Neural progenitor cell (in vitro differentiated cells): ENCODE measurements around the gene KRT77. TPM values are rescaled to one million over a fixed set of nuclear protein-coding genes. Genes with fewer than 3 reads are reported as not detected.

Experiments used
- DNase-seq: peaks from one replicate; pipeline ENCODE4 v3.0.0-alpha.2; 2016; ENCODE audit warnings: low spot score
- H2AFZ ChIP-seq: fragments of 200-600 bp; sonication (generic); replicated peaks from 2 replicates; pipeline ENCODE4 v1.6.1; 2016; ENCODE audit warnings: antibody characterized with exemption
- H3F3A ChIP-seq: fragments of 200-600 bp; sonication (generic); 2 replicates; pipeline ENCODE4 v1.6.1; 2016; ENCODE audit warnings: antibody characterized with exemption, low read depth
- H3K27ac ChIP-seq: fragments of 200-600 bp; sonication (generic); 2 replicates; pipeline ENCODE4 v1.5.1; 2016; ENCODE audit warnings: mild to moderate bottlenecking
- H3K27me3 ChIP-seq: fragments of 200-600 bp; sonication (generic); 2 replicates; pipeline ENCODE4 v1.6.1; 2016; ENCODE audit warnings: mild to moderate bottlenecking, moderate library complexity
- H3K36me3 ChIP-seq: fragments of 200-600 bp; sonication (generic); 2 replicates; pipeline ENCODE4 v1.5.1; 2016
- H3K4me1 ChIP-seq: fragments of 200-600 bp; sonication (generic); 2 replicates; pipeline ENCODE4 v1.6.1; 2016; ENCODE audit warnings: mixed run types
- H3K4me2 ChIP-seq: fragments of 200-600 bp; sonication (generic); 2 replicates; pipeline ENCODE4 v1.6.1; 2016
- H3K4me3 ChIP-seq: fragments of 200-600 bp; sonication (generic); 2 replicates; pipeline ENCODE4 v1.5.1; 2016
- H3K79me2 ChIP-seq: fragments of 200-600 bp; sonication (generic); 2 replicates; pipeline ENCODE4 v1.6.1; 2016; ENCODE audit warnings: low read depth
- H3K9ac ChIP-seq: fragments of 200-600 bp; sonication (generic); 2 replicates; pipeline ENCODE4 v1.6.1; 2016
- H3K9me3 ChIP-seq: fragments of 200-600 bp; sonication (generic); 2 replicates; pipeline ENCODE4 v1.5.1; 2016; ENCODE audit warnings: low read depth
- H4K20me1 ChIP-seq: fragments of 200-600 bp; sonication (generic); 2 replicates; pipeline ENCODE4 v1.6.1; 2016; ENCODE audit warnings: low read depth
- H3K27ac Mint-ChIP-seq: 3 replicates; pipeline ENCODE4 v1.8.0; 2021; ENCODE audit warnings: mixed read lengths
- H3K27me3 Mint-ChIP-seq: 2 replicates; pipeline ENCODE4 v1.8.0; 2022; ENCODE audit warnings: low read depth, mild to moderate bottlenecking, inconsistent platforms, moderate library complexity, mixed read lengths; ENCODE audit not compliant: insufficient read depth
- H3K36me3 Mint-ChIP-seq: 3 replicates; pipeline ENCODE4 v1.8.0; 2021; ENCODE audit warnings: mixed read lengths
- H3K4me1 Mint-ChIP-seq: 3 replicates; pipeline ENCODE4 v1.8.0; 2021; ENCODE audit warnings: mixed read lengths
- H3K4me3 Mint-ChIP-seq: 3 replicates; pipeline ENCODE4 v1.8.0; 2021; ENCODE audit warnings: mild to moderate bottlenecking, moderate library complexity, mixed read lengths
- H3K9me3 Mint-ChIP-seq: 3 replicates; pipeline ENCODE4 v1.8.0; 2020; ENCODE audit warnings: mixed read lengths
- EZH2 ChIP-seq: fragments of 200-600 bp; sonication (generic); IDR thresholded peaks from 2 replicates; pipeline ENCODE4 v1.6.1; 2017; ENCODE audit warnings: antibody characterized with exemption, mild to moderate bottlenecking, moderate library complexity
- EZH2phosphoT487 ChIP-seq: fragments of 200-600 bp; sonication (generic); IDR thresholded peaks from 2 replicates; pipeline ENCODE4 v1.6.1; 2017; ENCODE audit warnings: antibody characterized with exemption
- total RNA-seq: library from RNA; depleted of rRNA; stranded (reverse); fragments of >200 nt; gene quantifications from 2 replicates; pipeline ENCODE4 v1.2.3, GENCODE V29; 2015; ENCODE audit warnings: low replicate concordance
- TF ChIP-seq, protein P1 (sequence below): fragments of 200-600 bp; sonication (generic); IDR thresholded peaks from 2 replicates; pipeline ENCODE4 v1.5.1; 2017; ENCODE audit warnings: antibody characterized with exemption, mild to moderate bottlenecking

KRT77 gene
- total RNA-seq, 1 donor from 2014 or later: 0.47 TPM

DNA sequence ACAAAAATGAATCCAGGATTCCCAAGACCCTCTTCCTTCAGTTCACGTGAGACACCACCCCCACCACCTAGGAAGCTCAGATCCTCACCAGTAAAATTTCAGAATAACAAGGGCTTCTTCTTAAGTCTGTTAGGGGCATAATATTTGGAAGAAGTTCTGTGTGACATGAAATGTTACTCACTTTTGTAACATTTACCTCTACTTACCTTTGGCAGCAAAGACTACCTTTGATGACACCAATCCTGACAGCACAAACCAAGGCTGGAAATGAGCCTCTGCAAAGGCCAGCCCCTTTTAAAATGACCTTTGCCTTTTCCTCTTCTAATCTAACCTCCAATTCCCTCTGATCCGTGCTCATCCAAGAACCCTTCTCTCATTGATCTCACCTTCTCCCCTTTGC, 19.4 kb upstream of the KRT77 start:
- TF ChIP-seq EZH2: no peak
- TF ChIP-seq EZH2phosphoT487: no peak
- TF ChIP-seq, protein P1, sequence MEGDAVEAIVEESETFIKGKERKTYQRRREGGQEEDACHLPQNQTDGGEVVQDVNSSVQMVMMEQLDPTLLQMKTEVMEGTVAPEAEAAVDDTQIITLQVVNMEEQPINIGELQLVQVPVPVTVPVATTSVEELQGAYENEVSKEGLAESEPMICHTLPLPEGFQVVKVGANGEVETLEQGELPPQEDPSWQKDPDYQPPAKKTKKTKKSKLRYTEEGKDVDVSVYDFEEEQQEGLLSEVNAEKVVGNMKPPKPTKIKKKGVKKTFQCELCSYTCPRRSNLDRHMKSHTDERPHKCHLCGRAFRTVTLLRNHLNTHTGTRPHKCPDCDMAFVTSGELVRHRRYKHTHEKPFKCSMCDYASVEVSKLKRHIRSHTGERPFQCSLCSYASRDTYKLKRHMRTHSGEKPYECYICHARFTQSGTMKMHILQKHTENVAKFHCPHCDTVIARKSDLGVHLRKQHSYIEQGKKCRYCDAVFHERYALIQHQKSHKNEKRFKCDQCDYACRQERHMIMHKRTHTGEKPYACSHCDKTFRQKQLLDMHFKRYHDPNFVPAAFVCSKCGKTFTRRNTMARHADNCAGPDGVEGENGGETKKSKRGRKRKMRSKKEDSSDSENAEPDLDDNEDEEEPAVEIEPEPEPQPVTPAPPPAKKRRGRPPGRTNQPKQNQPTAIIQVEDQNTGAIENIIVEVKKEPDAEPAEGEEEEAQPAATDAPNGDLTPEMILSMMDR: no peak
- Mint-ChIP-seq H3K36me3 (no peaks in the 10 kb centered on the region), H3K27me3 (peaks cover 13% of the 10 kb centered on the region)

DNA sequence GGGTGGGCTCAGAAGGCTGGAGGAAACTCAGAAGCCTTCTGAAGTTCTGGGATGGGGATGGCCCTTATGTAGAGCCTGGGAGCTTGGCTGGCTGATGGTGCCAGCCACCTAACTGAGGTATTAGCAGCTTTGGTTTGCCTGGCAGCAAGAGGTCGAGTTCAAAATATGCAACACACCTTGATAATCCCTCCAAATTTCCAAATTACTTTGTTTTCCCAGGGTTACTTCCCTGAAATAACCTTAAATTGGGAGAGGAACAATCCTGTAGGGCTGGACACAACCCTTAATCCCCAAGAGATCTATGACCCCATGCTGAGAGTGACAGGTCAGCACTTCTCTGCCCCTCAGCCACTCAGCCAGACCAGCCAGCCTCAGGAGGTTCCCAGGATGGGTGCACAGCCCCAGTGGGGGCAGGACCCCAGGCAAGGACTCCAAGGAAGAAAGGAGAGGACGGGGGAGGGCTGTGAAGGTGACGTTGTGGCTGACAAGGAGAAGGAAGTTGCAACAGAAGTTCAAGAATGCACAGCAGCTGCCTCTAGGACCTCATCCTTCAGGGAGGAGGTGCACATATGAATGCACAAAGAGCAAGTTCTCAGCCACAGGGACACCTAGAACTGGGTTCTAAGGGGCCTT, 18.6 kb upstream of the KRT77 start:
- Histone ChIP-seq H3K4me2 (no peak overlapping the region), H3K4me1 (no peaks in the 10 kb centered on the region), H3K9ac (no peak overlapping the region), H3F3A (no peaks in the 10 kb centered on the region), H3K79me2 (no peaks in the 10 kb centered on the region), H3K27me3 (peaks cover 11% of the 10 kb centered on the region), H2AFZ (no peak overlapping the region), H3K36me3 (no peaks in the 10 kb centered on the region), H3K27ac (no peak overlapping the region), H3K9me3 (no peaks in the 10 kb centered on the region), H3K4me3 (no peak overlapping the region), H4K20me1 (no peaks in the 10 kb centered on the region)
- peaks cover 11% of the 10 kb centered on the region for H3K27me3 Mint-ChIP-seq
- TF ChIP-seq, protein P1: no peak
- TF ChIP-seq EZH2: no peak
- no peak for TF ChIP-seq EZH2phosphoT487
- DNase-seq: no peak
- no peaks in the 10 kb centered on the region for H3K36me3 Mint-ChIP-seq
- H3K4me3 Mint-ChIP-seq: no peak overlapping the region
- no peaks in the 10 kb centered on the region for H3K4me1 Mint-ChIP-seq
- H3K27ac Mint-ChIP-seq: no peak overlapping the region
- no peaks in the 10 kb centered on the region for H3K9me3 Mint-ChIP-seq

More for the DNA sequence above, 19.4 kb upstream of the KRT77 start:
- Histone ChIP-seq H3K4me1 (no peaks in the 10 kb centered on the region), H3K4me2 (no peak overlapping the region), H3K9ac (no peak overlapping the region), H3K9me3 (no peaks in the 10 kb centered on the region), H3K27ac (no peak overlapping the region), H3K36me3 (no peaks in the 10 kb centered on the region), H3F3A (no peaks in the 10 kb centered on the region), H4K20me1 (no peaks in the 10 kb centered on the region), H3K27me3 (peaks cover 12% of the 10 kb centered on the region), H3K79me2 (no peaks in the 10 kb centered on the region), H3K4me3 (no peak overlapping the region), H2AFZ (no peak overlapping the region)
- no peak overlapping the region for H3K27ac Mint-ChIP-seq
- no peaks in the 10 kb centered on the region for H3K9me3 Mint-ChIP-seq
- no peaks in the 10 kb centered on the region for H3K4me1 Mint-ChIP-seq
- H3K4me3 Mint-ChIP-seq: no peak overlapping the region
- no peak for DNase-seq

- TF ChIP-seq EZH2phosphoT487: no peak
- TF ChIP-seq EZH2: no peak
- TF ChIP-seq, protein P1: no peak
- Histone ChIP-seq H3K4me1 (no peaks in the 10 kb centered on the region), H3K4me3 (no peak overlapping the region), H3K9ac (no peak overlapping the region), H3K36me3 (no peaks in the 10 kb centered on the region), H3K4me2 (no peak overlapping the region), H3F3A (no peaks in the 10 kb centered on the region), H2AFZ (no peak overlapping the region), H4K20me1 (no peaks in the 10 kb centered on the region), H3K27ac (no peak overlapping the region), H3K79me2 (no peaks in the 10 kb centered on the region), H3K9me3 (no peaks in the 10 kb centered on the region), H3K27me3 (peaks cover 19% of the 10 kb centered on the region)
- Mint-ChIP-seq H3K4me1 (no peaks in the 10 kb centered on the region), H3K36me3 (no peaks in the 10 kb centered on the region), H3K27me3 (peaks cover 15% of the 10 kb centered on the region), H3K27ac (no peak overlapping the region), H3K4me3 (no peak overlapping the region), H3K9me3 (no peaks in the 10 kb centered on the region)
- DNase-seq: no peak
Measured at GRCh38 chr12:52720365-52720886, 17.1 kb upstream of the KRT77 start.
